GM18867 (cell line): ENCODE results near the gene CNIH2.

ENCODE experiments used
- ATAC-seq: cut with Tn5 transposase; IDR thresholded peaks from one replicate; pipeline ENCODE4 v1.9.1; 2021; ENCODE audit warnings: mild to moderate bottlenecking, moderate library complexity; ENCODE audit not compliant: unreplicated experiment

Gene CNIH2

DNA sequence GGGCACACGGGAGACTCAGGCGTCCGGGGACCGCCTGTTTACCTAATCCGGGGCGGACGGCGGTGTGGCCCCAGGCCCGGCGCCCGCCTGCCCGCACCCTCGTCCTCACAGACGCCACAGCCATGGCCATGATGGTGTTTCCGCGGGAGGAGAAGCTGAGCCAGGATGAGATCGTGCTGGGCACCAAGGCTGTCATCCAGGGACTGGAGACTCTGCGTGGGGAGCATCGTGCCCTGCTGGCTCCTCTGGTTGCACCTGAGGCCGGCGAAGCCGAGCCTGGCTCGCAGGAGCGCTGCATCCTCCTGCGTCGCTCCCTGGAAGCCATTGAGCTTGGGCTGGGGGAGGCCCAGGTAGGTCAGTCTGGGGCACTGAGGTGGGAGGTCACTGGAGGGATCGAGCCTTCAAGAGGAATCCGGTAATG, 19.5 kb upstream of the CNIH2 start:
- no peak for ATAC-seq

DNA sequence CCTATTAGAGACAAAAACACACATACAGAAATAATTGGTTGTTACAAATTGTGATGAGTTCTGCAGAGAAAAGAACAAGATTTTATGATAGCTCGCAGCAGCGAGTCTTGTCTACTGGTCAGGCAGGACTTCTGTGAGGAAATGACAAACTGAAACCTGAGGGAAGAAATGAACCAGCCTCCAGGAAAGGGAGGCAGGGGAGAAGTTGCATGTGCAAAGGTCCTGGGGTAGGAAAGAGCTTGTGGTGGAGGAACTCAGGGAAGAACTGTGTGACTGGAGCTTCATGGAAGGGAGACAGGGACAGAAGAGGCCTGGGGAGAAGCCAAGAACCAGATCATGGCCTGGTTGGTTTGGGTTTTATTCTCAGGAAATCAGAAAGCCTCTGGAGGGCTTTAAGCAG, 18.8 kb upstream of the CNIH2 start:
- ATAC-seq = no peak

DNA sequence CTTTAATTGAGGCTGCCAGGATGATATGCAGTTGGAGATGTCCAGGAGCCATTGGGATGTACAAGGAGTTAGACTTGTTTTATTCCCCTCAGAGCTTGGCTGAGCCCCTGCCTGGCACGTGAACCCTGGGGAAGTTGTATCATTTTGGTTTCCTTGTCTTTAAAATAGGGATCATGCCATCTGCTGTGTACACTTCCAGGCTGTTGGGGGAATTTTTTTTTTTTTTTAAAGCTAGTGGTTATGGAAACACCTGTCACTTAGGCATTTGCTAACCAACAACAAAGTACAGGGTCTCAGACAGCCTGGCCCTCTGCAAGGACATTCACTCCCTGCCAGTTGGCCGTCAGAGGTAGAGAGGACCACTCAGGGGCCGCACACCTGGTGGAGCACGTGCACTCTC, 18.0 kb upstream of the CNIH2 start:
- no peak for ATAC-seq

DNA sequence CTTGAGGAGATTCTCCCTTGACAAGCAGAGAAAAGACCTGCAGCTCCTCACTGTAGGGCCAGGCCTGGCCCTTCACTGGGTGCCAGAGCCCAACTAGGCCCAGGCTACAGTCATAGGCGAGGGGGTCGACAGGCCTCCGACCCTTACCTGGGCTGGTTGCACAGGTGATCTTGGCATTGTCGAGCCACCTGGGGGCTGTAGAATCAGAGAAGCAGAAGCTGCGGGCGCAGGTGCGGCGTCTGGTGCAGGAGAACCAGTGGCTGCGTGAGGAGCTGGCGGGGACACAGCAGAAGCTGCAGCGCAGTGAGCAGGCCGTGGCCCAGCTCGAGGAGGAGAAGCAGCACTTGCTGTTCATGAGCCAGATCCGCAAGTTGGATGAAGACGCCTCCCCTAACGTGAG, 16.4 kb upstream of the CNIH2 start:
- ATAC-seq = no peak

DNA sequence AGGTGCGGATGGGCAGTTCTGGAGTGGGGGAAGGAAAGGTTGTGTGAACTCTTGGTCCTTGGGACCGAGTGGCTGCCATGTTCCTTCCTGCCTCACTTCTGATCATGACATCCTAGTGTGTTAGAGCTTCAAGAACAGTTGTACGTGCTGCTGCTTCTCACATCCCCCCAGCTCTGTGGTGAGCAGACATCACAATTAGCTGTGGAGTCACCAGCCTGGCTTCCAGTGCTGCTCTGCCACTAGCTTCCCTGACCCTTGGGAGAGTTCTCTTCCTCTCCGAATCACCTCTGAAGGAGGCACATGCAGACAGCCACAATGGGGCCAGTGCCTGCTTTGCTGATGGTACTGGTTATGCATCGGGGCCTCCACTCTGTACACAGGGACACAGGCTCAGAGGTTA, 15.8 kb upstream of the CNIH2 start:
- no peak for ATAC-seq

DNA sequence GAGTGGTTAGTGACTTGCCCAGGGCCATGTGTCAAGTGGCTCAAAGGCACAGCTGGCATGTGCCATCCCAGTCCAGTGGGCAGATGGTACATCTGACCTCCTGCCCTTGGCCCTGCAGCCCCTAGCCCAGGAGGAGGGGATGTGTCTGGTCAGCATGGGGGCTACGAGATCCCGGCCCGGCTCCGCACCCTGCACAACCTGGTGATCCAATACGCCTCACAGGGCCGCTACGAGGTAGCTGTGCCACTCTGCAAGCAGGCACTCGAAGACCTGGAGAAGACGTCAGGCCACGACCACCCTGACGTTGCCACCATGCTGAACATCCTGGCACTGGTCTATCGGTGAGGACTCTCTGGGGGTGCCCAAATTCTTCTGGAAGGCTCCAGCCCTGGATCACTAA, 15.3 kb upstream of the CNIH2 start:
- ATAC-seq = no peak

DNA sequence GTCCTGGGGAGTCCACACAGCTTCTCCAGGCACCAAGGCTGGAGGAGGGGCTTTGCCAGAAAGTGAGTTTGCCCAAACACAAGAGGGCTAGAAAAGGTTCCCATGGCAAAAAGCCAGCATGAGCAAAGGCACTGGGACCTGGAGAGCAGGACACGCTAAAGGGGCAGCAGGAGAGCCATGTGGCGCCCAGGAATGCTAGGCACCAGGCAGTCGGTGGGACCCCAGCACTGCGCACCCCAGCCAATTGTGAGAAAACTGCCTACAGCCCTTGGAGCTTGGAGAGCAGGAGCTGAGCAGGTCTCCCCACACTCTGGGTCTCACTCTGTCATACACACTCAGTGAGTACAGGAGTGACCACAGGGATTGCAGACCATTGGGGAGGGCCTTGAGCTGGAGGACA, 14.7 kb upstream of the CNIH2 start:
- ATAC-seq = no peak

DNA sequence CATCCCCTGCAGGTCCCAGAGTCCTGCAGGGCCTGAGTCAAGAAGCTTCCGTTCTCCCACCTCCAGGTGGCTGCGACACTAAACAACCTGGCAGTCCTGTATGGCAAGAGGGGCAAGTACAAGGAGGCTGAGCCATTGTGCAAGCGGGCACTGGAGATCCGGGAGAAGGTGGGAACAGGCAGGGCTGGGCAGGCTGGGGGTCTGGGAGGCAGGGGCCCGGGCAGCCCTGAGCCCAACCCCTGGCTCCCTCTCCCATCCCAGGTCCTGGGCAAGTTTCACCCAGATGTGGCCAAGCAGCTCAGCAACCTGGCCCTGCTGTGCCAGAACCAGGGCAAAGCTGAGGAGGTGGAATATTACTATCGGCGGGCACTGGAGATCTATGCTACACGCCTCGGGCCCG, 14.2 kb upstream of the CNIH2 start:
- no peak for ATAC-seq

DNA sequence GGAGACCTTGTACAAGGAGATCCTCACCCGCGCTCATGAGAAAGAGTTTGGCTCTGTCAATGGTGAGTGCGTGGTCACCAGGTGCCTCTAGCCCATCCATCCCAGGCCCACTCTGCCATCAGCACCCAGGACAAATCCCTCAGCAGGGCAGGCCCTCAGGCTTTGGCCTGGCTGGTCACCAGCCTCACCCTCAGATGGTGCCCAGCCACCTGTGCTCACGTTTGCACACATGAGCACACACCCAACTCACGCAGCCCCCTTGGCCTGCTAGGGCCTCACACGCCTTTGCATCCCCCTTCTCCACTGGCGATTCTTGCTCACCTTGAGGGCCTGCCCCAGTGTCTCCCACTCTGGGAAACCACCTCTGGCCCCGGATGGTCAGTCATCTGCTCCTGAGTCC, 13.6 kb upstream of the CNIH2 start:
- ATAC-seq = no peak

DNA sequence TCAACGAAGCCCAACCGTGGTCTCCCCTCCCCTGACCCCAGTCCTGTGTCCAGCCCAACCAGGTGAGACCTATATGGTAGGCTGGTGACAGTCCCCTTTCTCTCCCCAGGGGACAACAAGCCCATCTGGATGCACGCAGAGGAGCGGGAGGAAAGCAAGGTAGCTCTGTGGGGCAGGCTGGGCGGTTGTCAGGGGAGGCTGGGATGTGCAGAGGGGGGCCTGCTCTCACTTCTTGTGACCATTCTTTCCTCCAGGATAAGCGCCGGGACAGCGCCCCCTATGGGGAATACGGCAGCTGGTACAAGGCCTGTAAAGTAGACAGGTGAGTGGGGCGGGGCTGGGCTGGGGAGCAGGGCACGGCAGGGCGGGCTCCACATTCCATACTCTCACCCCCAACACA, 13.1 kb upstream of the CNIH2 start:
- no peak for ATAC-seq

DNA sequence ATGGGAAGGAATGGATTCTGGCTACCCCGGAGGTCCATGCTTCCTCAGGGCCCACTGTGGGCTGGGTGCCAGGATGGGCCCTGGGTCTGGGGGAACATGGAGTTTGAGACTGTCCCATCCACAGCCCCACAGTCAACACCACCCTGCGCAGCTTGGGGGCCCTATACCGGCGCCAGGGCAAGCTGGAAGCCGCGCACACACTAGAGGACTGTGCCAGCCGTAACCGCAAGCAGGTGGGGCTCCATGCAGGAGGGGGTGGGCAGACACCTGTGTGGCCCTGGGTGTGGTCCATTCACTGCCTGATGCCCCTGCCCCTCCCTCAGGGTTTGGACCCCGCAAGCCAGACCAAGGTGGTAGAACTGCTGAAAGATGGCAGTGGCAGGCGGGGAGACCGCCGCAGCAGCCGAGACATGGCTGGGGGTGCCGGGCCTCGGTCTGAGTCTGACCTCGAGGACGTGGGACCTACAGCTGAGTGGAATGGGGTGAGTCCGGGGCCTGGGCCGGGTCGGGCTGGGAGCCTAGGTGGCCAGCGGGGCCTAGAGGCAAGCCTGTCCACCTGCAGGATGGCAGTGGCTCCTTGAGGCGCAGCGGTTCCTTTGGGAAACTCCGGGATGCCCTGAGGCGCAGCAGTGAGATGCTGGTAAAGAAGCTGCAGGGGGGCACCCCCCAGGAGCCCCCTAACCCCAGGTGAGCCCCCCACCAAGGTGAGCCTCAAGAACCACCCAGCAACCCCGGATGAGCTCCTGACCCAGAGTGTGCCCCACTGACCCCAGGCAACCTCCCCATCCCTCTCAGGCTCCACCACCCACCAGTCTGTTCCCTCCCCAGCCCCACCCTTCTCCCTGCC, 12.2 kb upstream of the CNIH2 start:
- ATAC-seq = no peak

DNA sequence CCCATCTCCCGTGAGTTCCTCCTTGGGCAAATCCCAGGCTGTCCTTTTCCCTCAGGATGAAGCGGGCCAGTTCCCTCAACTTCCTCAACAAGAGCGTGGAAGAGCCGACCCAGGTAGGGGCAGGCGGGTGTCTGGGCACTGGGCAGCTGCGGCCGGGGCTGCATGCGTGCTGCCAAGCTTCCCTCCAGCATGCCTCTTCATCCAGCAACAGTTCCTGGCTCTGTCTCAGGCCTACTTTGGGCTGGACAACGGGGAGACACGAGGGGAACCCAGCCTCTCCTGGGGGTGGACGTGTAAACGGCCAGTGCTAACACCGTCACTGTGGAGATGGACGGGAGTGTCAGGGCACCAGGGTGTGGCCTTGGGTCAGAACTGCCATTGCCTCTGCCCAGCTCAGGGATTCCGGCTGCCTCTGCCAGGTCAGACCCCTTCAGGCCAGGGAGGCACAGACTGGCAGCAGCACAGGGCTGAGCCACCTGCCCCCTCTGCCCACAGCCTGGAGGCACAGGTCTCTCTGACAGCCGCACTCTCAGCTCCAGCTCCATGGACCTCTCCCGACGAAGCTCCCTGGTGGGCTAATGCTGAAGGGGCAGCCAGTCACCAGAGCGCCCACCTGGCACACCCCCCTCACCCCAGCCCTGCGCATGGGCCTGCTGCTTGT, 11.5 kb upstream of the CNIH2 start:
- ATAC-seq = no peak

DNA sequence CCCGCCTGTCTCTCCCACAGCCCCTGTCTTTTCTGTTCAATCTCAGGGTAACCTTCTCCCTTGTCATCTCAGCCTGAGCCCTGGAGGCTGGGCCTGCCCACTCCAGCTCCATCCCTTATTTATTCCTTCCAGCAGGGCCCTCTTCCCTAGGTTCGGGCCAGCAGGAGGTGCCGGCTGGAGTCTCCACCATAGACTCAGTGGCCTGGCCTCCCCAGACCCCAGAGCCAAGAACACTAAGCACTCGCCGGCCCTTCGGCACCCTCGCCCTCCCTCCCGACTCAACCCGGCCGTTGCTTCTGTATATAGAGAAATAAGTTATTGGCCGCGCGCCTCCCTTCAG, 11.0 kb upstream of the CNIH2 start:
- no peak for ATAC-seq

DNA sequence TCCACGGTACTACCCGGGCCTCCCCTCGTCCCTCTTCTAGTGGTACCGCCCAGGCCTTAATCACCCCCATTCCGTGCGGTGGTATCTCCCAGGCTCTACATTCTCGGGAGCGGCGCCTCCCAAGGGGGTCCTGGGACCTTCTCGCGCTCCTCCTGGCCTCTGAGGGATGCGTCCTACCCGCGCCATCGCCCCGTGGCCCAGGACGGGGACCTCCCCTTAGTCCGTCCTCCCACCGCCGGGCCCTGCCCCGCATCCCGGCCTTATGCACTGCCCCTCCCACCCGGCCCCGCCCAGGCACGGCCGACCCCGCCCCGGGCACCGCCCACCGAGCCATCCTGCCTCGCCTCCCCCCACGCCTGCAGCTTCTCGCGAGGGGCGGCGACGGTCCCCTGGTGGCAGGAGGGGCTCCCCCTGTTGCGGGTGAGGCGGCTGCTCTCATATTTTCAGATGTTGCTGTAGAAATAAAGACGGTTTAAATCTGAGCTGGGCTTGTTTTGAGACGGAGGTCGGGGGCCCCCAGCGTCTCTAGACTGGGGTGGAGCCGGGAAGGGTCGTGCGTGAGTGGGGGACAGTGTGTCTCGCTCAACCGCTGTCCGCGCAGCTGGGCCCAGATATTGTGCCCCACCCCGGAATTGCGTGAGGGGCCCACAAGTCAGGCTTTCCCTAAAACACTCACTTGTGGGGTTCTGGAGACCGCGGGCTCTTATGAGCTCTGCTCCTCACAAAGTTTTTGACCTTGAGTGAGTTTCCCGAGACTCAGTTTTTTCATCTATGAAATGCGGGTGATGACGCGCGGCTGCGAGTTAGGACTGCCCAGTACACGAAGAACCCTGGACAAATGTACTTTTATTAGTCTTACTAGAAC, 10.4 kb upstream of the CNIH2 start:
- ATAC-seq = peak; percentile 50

DNA sequence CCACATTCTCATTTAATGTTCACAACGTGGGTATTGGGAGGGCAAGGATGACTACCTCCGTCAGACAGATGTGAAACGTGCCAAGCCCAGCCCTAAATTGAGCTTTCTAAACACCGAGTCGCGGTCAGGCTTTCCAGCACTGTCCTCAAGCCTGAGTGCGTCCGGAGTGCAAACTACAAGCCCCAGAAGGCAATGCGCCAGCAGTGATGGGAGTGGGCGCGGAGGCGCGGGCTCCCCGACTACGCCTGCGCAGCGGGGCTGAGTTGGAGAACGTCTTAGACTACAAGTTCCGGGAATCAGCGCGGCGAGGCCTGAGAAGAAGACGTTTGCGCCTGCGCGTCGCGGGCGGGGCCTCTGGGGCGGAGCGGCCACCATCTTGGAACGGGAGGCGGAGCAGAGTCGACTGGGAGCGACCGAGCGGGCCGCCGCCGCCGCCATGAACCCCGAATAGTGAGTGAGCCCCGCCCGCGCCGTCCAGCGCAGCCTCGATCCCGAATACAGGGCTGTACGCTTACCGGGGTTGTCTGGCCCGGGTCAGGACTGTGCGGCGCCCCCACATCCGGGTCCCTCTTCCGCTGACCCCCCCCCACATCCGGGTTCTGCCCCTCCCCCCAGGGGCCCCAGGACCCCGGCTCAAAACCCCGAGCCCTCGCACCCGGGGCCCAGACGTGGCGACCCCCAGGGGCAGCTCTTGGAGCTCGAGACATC, 9.6 kb upstream of the CNIH2 start, which contains the start of gene RAB1B:
Gene RAB1B, plus strand, starts transcription at position 396 of the 708 bp plus-strand sequence. Its CDS starts 41 bp downstream, at position 437.
- peak; percentile 76 for ATAC-seq

DNA sequence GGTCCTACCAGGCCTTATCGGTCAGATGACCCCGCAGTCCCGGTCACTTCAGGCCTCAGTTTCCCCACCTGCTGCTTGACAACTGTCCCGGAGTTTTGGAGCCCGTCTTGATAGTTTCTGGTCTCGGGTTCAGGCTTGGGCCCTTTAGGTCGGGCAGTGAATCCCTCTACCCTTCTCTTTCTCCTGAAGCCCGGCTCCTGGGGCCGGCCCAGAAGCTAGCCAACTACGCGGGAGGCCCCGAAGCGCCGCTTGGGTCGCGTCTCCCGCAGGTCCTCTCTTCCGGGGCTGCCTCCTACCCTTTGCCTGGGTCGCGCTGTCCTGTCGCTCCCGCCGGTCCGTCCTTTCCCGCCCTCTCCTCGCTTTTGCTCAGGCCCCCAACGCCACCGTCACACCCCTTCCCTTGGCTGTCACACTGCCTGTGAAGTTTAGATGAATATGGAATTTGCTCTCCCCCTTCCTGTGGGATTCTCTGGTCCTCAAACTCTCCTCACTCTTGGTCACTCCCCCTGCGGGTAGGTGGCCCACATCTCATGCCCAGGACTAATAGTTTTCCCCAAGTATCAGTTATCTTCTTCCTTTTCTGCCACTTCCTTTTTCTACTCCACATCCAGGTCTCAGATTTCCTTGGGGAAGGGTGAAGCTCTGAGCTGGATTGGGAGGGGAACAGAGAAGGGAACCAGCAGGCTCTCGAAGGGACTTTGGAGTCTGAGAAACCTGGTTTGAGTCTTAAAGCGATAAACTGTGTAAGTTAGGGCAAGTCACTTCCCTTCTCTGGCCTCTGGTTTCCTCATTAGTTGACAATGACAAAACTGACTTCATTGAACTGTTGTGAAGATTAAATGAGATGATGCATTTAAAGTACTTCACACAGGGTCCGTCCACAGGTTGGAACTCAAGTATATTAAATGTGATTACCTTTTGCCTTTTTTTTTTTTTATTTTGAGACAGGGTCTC, 8.7 kb upstream of the CNIH2 start:
- ATAC-seq = no peak

DNA sequence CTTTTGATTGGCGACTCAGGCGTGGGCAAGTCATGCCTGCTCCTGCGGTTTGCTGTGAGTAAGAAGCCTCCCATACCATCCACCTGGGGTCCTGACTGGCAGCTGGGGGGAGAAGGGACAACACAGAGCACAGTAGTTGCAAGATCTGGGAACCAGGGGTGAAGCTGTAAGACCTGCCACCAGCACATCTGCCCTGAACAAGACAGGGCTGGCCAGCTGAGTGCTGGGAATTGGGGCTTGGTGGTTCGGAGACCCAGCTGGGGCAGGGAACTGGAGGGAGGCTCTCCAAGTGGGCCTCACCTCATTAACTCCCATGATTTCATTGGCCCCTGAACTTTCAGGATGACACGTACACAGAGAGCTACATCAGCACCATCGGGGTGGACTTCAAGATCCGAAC, 6.2 kb upstream of the CNIH2 start:
- ATAC-seq = no peak

DNA sequence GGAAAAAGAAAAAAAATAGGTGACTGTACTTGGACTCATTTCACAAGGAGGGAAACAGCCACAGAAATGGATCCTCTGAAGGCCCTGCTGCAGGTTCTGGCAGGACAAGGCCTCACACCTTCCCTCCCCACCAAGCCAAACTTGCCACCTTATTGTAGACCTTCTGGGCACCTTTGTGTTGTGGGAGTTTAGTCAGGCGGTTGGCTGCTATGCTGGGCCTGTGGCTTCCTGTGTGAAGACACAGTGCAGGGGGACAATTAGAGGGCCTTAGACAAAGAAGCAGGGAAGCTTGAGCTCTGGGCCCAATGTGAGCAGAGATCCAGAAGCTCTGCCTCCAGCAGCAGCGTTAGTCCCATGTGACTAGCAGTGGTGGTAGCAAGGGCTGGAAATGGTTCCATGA, 5.4 kb upstream of the CNIH2 start:
- no peak for ATAC-seq

DNA sequence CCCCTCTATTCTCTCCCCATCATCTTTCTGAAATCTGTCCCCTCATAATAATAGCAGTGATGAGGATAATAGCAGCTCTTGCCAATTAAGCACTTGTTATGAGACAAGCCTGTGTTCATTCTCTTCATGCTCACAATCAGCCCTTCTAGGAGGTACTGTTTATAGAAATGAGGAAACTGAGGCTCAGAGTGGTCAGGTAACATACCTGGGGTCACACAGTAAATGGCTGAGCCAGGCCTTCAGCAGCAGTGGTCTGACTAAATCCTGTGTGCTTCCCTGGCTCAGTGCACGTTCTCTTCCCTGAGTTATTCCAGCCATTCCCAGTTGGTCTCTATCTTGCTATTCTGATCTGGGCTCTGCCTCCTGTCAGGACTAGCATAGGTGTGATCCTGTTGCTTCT, 3.8 kb upstream of the CNIH2 start:
- ATAC-seq = no peak

DNA sequence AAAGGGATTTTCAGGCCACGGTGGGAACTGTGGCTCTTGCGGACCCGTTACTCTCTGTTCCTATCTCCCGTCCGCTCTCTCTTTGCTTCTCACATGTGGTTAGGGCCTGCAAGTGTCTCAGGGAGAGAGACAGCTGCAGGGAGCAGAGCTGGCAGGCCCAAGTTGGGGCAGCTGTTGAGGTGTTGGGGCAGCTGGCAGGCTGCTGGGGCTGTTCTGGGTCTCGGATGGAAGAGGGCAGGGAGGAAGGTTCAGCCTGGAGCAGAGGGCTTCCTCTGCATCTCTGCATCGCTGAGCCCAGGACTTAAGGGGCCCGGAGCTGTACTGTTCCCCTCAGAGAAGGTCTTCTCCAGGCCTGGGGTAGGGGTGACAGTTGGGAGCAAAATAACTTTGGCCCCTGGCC, 2.6 kb upstream of the CNIH2 start:
- no peak for ATAC-seq
